ENCODE data around the gene NCKAP1. TPM values are rescaled to one million over a fixed set of nuclear protein-coding genes. Genes with fewer than 3 reads are reported as not detected.

NCKAP1 gene
- total RNA-seq (2022; extraction: Qiagen RNA extraction), result 86.2 to 105 TPM (median 103 TPM) in 5 replicates

GRCh38 chr2:183038341-183039300, at the start of gene NCKAP1:
Gene NCKAP1 (minus strand): TSS chr2:183038457. CDS start chr2:183038099, 358 bp downstream.

GRCh38 chr2:183078464-183079138, 40.3 kb upstream of the NCKAP1 start, which contains the start of gene DUSP19:
Gene DUSP19 (plus strand): TSS chr2:183078747. CDS start chr2:183078934, 187 bp downstream.

GRCh38 chr2:182866461-182867406, 171.5 kb downstream of the NCKAP1 start, which contains the start of gene FRZB:
Gene FRZB (minus strand): TSS chr2:182866637. CDS start chr2:182866552, 85 bp downstream.

Other genes starting within 250 kb of the NCKAP1 start
- gene FRZB, start 171.8 kb downstream of the NCKAP1 start, total RNA-seq (2022; extraction: Qiagen RNA extraction), result 0.07 to 0.16 TPM (median 0.12 TPM) in 5 replicates
- 0.45 to 0.87 TPM (median 0.57 TPM) in 5 replicates for gene DUSP19, start 40.3 kb upstream of the NCKAP1 start, total RNA-seq (2022; extraction: Qiagen RNA extraction)
- gene NUP35, start 86.0 kb upstream of the NCKAP1 start, total RNA-seq (2022; extraction: Qiagen RNA extraction), result 30.1 to 37.4 TPM (median 31.3 TPM) in 5 replicates

All from A549 treated with Mapracorat at 1 μM for 4 hours (cell line).